ENCODE results near the gene GALNT16. TPM values are rescaled to one million over a fixed set of nuclear protein-coding genes. Genes with fewer than 3 reads are reported as not detected.

GALNT16 gene
- total and polyA plus RNA-seq, 4 experiments from 2014 or later: 0.06 TPM; not detected in 3

DNA sequence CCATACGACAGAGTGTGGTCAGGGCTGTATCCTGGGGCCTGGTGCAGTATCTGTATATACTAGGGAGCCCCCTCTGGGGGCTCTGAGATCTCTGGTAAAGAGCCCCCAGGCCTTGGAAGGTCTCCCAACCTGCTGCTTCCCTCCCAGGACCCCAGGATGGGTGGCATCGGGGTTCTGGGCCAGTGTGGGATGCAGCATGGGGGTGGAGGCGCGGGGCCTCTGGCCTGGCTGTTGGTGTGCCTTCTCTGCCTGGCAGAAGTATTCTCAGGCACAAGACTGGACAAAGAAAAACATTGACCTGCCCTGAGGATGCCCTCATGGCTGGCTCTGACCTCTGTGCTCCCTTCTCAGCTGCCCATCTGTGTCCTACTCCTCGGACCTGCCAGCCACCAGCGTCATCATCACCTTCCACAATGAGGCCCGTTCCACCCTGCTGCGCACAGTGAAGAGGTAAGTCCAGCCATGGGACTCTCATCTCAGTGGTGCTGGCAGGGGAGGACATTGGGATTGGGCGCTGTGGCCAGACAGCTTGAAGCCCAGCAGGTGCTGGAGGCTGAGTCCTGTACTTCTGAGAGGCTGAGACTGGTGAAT lies 64.5 kb downstream of the GALNT16 start:
- no peak for DNase-seq
- intact Hi-C loops (cut with micrococcal nuclease): no loop called here
- Mint-ChIP-seq H3K4me3 (no peak overlapping the region), H3K27me3 (peaks cover 2 to 5% of the 10 kb centered on the region in 2 donors), H3K4me1 (no peaks in the 10 kb centered on the region), H3K27ac (no peak overlapping the region), H3K36me3 (no peaks in the 10 kb centered on the region), H3K9me3 (no peaks in the 10 kb centered on the region)
- Histone ChIP-seq H3K27ac (ENCODE audit: low read depth, low read length) (no peak overlapping the region), H3K36me3 (ENCODE audit: insufficient read depth, low read length) (no peaks in the 10 kb centered on the region), H3K4me3 (ENCODE audit: low read length in 2 of 2) (no peak overlapping the region), H3K27me3 (ENCODE audit: insufficient read depth, low read length) (no peaks in the 10 kb centered on the region), H3K9me3 (ENCODE audit: control insufficient read depth in 1 of 2, low read length in 2 of 2) (no peaks in the 10 kb centered on the region), H3K4me1 (ENCODE audit: insufficient read depth, low read length) (no peaks in the 10 kb centered on the region)
- CTCF ChIA-PET (ENCODE audit: partially characterized antibody): no interaction called here
- POLR2A ChIA-PET (ENCODE audit: partially characterized antibody): no interaction called here

DNA sequence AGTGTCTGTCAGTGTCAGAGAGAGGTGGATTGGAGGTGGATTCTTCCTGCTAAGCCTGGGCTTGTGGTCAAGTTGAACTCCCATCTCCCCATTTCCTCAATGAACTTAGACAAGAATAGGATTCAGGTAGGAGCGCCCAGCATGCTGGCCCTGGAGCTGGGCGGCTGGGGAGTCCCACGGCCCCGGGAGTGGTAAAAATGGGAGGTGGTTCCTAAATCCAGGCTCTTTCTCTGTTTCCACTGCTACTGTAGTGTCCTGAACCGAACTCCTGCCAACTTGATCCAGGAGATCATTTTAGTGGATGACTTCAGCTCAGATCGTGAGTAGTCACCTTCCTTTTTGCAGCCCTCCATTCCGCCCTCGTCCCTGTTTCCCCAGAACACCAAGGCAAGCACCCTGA lies 65.1 kb downstream of the GALNT16 start:
- DNase-seq: no peak
- no peaks in the 10 kb centered on the region for H3K36me3 Mint-ChIP-seq
- ChIA-PET POLR2A (ENCODE audit: partially characterized antibody) (no interaction called here), CTCF (ENCODE audit: partially characterized antibody) (no interaction called here)
- Histone ChIP-seq H3K4me3 (ENCODE audit: low read length in 2 of 2) (no peak overlapping the region), H3K9me3 (ENCODE audit: control insufficient read depth in 1 of 2, low read length in 2 of 2) (no peaks in the 10 kb centered on the region), H3K4me1 (ENCODE audit: insufficient read depth, low read length) (no peaks in the 10 kb centered on the region), H3K27ac (ENCODE audit: low read depth, low read length) (no peak overlapping the region), H3K36me3 (ENCODE audit: insufficient read depth, low read length) (no peaks in the 10 kb centered on the region), H3K27me3 (ENCODE audit: insufficient read depth, low read length) (no peaks in the 10 kb centered on the region)
- H3K4me1 Mint-ChIP-seq: no peaks in the 10 kb centered on the region
- H3K27me3 Mint-ChIP-seq: peaks cover 2 to 5% of the 10 kb centered on the region in 2 donors
- H3K9me3 Mint-ChIP-seq: no peaks in the 10 kb centered on the region
- no peak overlapping the region for H3K4me3 Mint-ChIP-seq
- H3K27ac Mint-ChIP-seq: no peak overlapping the region
- intact Hi-C loops (cut with micrococcal nuclease): no loop called here

DNA sequence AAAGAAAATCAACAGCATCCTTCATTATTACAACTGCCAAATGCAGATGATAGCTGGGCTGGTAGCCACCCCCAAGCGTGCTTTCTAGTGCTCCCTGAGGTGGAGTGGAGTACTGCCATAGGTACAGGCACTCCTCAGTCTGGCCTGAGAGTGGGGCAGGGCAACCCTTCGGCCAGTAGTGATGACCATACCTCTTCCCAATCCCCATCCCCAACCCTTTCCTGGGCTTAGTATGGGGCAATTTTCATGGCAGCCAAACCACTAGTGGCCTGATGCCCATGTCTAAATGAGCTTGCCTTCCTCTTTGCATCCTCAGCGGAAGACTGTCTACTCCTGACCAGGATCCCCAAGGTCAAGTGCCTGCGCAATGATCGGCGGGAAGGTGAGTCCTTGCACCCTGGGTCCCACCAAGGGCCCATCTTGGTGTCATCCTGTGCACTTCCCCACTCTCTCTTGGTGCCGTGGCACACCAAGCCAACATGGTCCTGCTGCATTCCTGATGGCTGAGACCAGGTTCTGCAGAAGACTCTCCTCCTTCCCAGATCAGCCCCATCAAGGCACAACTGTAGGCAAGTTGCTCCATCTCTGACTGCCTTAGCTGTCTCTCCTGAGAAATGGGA lies 65.8 kb downstream of the GALNT16 start:
- H3K9me3 Mint-ChIP-seq: no peaks in the 10 kb centered on the region
- no peak overlapping the region for H3K27ac Mint-ChIP-seq
- peaks cover 2 to 5% of the 10 kb centered on the region in 2 donors for H3K27me3 Mint-ChIP-seq
- Histone ChIP-seq H3K4me3 (ENCODE audit: low read length in 2 of 2) (no peak overlapping the region), H3K9me3 (ENCODE audit: control insufficient read depth in 1 of 2, low read length in 2 of 2) (no peaks in the 10 kb centered on the region), H3K4me1 (ENCODE audit: insufficient read depth, low read length) (no peaks in the 10 kb centered on the region), H3K36me3 (ENCODE audit: insufficient read depth, low read length) (no peaks in the 10 kb centered on the region), H3K27me3 (ENCODE audit: insufficient read depth, low read length) (no peaks in the 10 kb centered on the region), H3K27ac (ENCODE audit: low read depth, low read length) (no peak overlapping the region)
- no peaks in the 10 kb centered on the region for H3K4me1 Mint-ChIP-seq
- ChIA-PET CTCF (ENCODE audit: partially characterized antibody) (no interaction called here), POLR2A (ENCODE audit: partially characterized antibody) (no interaction called here)
- intact Hi-C loops (cut with micrococcal nuclease): no loop called here
- no peaks in the 10 kb centered on the region for H3K36me3 Mint-ChIP-seq
- DNase-seq: no peak
- H3K4me3 Mint-ChIP-seq: no peak overlapping the region

DNA sequence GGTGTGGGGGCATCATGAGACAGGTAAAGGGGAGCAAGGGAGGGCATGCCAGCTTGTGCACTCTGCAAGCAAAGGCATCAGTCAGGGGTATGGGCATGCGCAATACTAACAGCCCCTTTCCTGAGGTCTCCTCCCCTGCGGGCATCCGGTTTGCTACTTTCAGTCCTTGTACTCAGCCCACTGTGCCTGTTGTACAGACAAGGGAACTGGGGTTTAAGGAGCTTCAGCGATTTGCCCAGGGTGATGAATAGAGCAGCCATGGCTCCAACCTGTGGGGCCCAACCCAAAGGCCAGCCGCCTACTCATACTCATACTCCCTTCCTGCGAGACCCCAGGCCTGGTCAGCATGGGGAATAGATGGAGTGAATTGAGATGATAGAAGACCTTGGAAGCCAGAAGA lies 66.7 kb downstream of the GALNT16 start:
- Mint-ChIP-seq H3K27me3 (peaks cover 2 to 5% of the 10 kb centered on the region in 2 donors), H3K4me3 (no peak overlapping the region), H3K27ac (peak overlapping the region in 1 of 7 donors; percentile 19), H3K36me3 (no peaks in the 10 kb centered on the region), H3K4me1 (no peaks in the 10 kb centered on the region), H3K9me3 (no peaks in the 10 kb centered on the region)
- no peaks in the 10 kb centered on the region for H3K4me1 ChIP-seq (ENCODE audit: insufficient read depth, low read length)
- ChIA-PET CTCF (ENCODE audit: partially characterized antibody) (no interaction called here), POLR2A (ENCODE audit: partially characterized antibody) (no interaction called here)
- H3K27me3 ChIP-seq (ENCODE audit: insufficient read depth, low read length): no peaks in the 10 kb centered on the region
- no peak for DNase-seq
- H3K27ac ChIP-seq (ENCODE audit: low read depth, low read length): no peak overlapping the region
- intact Hi-C loops (cut with micrococcal nuclease): no loop called here
- H3K36me3 ChIP-seq (ENCODE audit: insufficient read depth, low read length): no peaks in the 10 kb centered on the region
- no peak overlapping the region for H3K4me3 ChIP-seq (ENCODE audit: low read length in 2 of 2)
- H3K9me3 ChIP-seq (ENCODE audit: control insufficient read depth in 1 of 2, low read length in 2 of 2): no peaks in the 10 kb centered on the region

DNA sequence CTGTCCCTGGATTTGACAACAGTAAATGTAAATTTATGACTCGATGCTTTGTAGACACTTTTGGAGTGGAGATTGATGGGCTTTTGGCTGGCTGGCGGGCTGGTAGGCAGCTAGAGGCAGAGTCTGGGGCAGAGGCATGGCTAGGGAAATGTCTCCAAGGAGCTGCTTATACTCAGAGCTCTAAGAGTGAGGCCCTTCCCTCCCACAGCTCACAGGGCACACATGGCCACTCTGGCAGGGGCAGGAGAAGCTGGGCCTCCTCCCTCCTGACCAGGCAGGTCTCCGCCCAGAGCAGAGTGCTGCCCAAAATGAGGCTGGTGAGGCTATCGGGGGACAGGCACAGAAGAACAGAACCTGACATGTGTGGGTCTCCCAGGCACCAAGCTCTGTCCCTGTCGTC lies 67.5 kb downstream of the GALNT16 start:
- Mint-ChIP-seq H3K4me3 (no peak overlapping the region), H3K36me3 (no peaks in the 10 kb centered on the region), H3K27me3 (peaks cover 2 to 5% of the 10 kb centered on the region in 2 donors), H3K4me1 (no peaks in the 10 kb centered on the region), H3K27ac (no peak overlapping the region), H3K9me3 (no peaks in the 10 kb centered on the region)
- H3K27me3 ChIP-seq (ENCODE audit: insufficient read depth, low read length): no peaks in the 10 kb centered on the region
- intact Hi-C loops (cut with micrococcal nuclease): no loop called here
- no peaks in the 10 kb centered on the region for H3K9me3 ChIP-seq (ENCODE audit: control insufficient read depth in 1 of 2, low read length in 2 of 2)
- no peaks in the 10 kb centered on the region for H3K4me1 ChIP-seq (ENCODE audit: insufficient read depth, low read length)
- H3K27ac ChIP-seq (ENCODE audit: low read depth, low read length): no peak overlapping the region
- ChIA-PET CTCF (ENCODE audit: partially characterized antibody) (no interaction called here), POLR2A (ENCODE audit: partially characterized antibody) (no interaction called here)
- no peak for DNase-seq
- no peaks in the 10 kb centered on the region for H3K36me3 ChIP-seq (ENCODE audit: insufficient read depth, low read length)
- no peak overlapping the region for H3K4me3 ChIP-seq (ENCODE audit: low read length in 2 of 2)

DNA sequence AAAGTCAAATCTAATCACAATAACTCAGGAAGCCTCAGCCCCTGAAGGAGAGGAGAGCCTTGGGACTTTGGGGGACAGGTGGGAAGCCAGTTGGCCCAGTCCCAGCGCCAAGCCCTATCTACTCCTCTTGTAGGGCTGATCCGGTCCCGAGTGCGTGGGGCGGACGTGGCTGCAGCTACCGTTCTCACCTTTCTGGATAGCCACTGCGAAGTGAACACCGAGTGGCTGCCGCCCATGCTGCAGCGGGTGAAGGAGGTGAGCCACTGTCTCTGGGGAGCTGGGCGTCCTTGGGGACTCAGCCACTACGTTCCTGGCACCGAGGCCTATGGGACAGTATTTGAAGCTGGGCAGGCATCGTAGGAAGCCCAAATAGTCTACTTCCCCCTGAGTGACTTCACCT lies 68.4 kb downstream of the GALNT16 start:
- ChIA-PET POLR2A (ENCODE audit: partially characterized antibody) (no interaction called here), CTCF (ENCODE audit: partially characterized antibody) (no interaction called here)
- no peak overlapping the region for H3K4me3 ChIP-seq (ENCODE audit: low read length in 2 of 2)
- H3K4me3 Mint-ChIP-seq: no peak overlapping the region
- DNase-seq: no peak
- H3K36me3 Mint-ChIP-seq: no peaks in the 10 kb centered on the region
- H3K27ac Mint-ChIP-seq: no peak overlapping the region
- H3K4me1 ChIP-seq (ENCODE audit: insufficient read depth, low read length): no peaks in the 10 kb centered on the region
- no peaks in the 10 kb centered on the region for H3K27me3 ChIP-seq (ENCODE audit: insufficient read depth, low read length)
- no peaks in the 10 kb centered on the region for H3K36me3 ChIP-seq (ENCODE audit: insufficient read depth, low read length)
- no peaks in the 10 kb centered on the region for H3K9me3 ChIP-seq (ENCODE audit: control insufficient read depth in 1 of 2, low read length in 2 of 2)
- H3K4me1 Mint-ChIP-seq: no peaks in the 10 kb centered on the region
- H3K9me3 Mint-ChIP-seq: no peaks in the 10 kb centered on the region
- H3K27me3 Mint-ChIP-seq: peaks cover 2 to 5% of the 10 kb centered on the region in 2 donors
- no peak overlapping the region for H3K27ac ChIP-seq (ENCODE audit: low read depth, low read length)
- intact Hi-C loops (cut with micrococcal nuclease): no loop called here

DNA sequence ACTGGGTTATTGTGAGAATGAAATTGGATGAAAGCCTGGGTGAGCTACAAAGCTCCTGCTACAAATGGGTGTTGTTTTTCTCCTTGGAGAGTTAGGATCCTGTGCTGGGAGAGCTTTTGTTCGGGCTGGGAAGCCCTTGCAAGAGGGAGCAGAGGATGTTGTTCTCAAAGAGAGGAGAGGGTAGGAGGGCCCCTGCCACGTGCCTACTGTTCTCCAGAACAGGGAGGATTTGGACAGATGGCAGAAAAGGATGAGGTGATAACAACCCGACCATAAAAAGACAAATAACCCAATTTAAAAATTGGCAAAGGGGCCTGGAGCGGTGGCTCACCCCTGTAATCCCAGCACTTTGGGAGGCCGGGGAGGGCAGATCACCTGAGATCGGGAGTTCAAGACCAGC lies 68.8 kb downstream of the GALNT16 start:
- no peaks in the 10 kb centered on the region for H3K4me1 ChIP-seq (ENCODE audit: insufficient read depth, low read length)
- Mint-ChIP-seq H3K4me1 (no peaks in the 10 kb centered on the region), H3K9me3 (no peaks in the 10 kb centered on the region), H3K36me3 (no peaks in the 10 kb centered on the region), H3K4me3 (no peak overlapping the region), H3K27ac (no peak overlapping the region), H3K27me3 (peaks cover 2 to 5% of the 10 kb centered on the region in 2 donors)
- H3K27ac ChIP-seq (ENCODE audit: low read depth, low read length): no peak overlapping the region
- H3K36me3 ChIP-seq (ENCODE audit: insufficient read depth, low read length): no peaks in the 10 kb centered on the region
- ChIA-PET CTCF (ENCODE audit: partially characterized antibody) (no interaction called here), POLR2A (ENCODE audit: partially characterized antibody) (no interaction called here)
- no peaks in the 10 kb centered on the region for H3K27me3 ChIP-seq (ENCODE audit: insufficient read depth, low read length)
- DNase-seq: no peak
- H3K4me3 ChIP-seq (ENCODE audit: low read length in 2 of 2): no peak overlapping the region
- H3K9me3 ChIP-seq (ENCODE audit: control insufficient read depth in 1 of 2, low read length in 2 of 2): no peaks in the 10 kb centered on the region
- intact Hi-C loops (cut with micrococcal nuclease): no loop called here

DNA sequence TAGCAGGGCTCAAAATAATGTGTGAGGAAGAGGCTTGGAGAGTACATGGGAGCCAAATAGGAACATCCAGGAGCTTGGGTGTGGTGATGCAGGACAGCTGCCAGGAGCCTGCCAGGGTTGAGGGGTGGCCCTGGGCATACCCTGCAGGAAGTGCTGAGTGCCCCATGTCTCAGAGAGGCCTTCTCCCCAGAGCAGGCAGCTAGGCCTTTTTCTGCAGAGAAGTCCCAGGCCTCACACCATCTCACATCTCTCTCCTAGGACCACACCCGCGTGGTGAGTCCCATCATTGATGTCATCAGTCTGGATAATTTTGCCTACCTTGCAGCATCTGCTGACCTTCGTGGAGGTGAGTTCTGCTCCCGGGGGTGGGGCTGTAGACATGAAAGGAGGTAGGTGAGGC lies 71.2 kb downstream of the GALNT16 start:
- Mint-ChIP-seq H3K9me3 (no peaks in the 10 kb centered on the region), H3K36me3 (no peaks in the 10 kb centered on the region)
- no peak for DNase-seq

More for the DNA sequence above, 71.2 kb downstream of the GALNT16 start:
- no peak overlapping the region for H3K27ac ChIP-seq (ENCODE audit: low read depth, low read length)
- ChIA-PET CTCF (ENCODE audit: partially characterized antibody) (no interaction called here), POLR2A (ENCODE audit: partially characterized antibody) (no interaction called here)
- H3K4me1 ChIP-seq (ENCODE audit: insufficient read depth, low read length): no peaks in the 10 kb centered on the region
- intact Hi-C loops (cut with micrococcal nuclease): no loop called here
- H3K36me3 ChIP-seq (ENCODE audit: insufficient read depth, low read length): no peaks in the 10 kb centered on the region
- H3K4me3 ChIP-seq (ENCODE audit: low read length in 2 of 2): no peak overlapping the region
- no peaks in the 10 kb centered on the region for H3K27me3 ChIP-seq (ENCODE audit: insufficient read depth, low read length)
- Mint-ChIP-seq H3K4me1 (peaks cover 0 to under 1% (median 0%) of the 10 kb centered on the region in 4 donors), H3K27ac (no peak overlapping the region), H3K4me3 (no peak overlapping the region), H3K27me3 (peaks cover 2 to 4% of the 10 kb centered on the region in 2 donors)
- no peaks in the 10 kb centered on the region for H3K9me3 ChIP-seq (ENCODE audit: control insufficient read depth in 1 of 2, low read length in 2 of 2)

Data from CD4-positive, alpha-beta memory T cell (primary cell).